HG02678 (cell line): ENCODE data around the gene MAP2K2.

Experiments used
- ATAC-seq: cut with Tn5 transposase; IDR thresholded peaks from one replicate; pipeline ENCODE4 v1.9.1; 2021; ENCODE audit warnings: mild to moderate bottlenecking, moderate library complexity; ENCODE audit not compliant: unreplicated experiment

The MAP2K2 gene

DNA sequence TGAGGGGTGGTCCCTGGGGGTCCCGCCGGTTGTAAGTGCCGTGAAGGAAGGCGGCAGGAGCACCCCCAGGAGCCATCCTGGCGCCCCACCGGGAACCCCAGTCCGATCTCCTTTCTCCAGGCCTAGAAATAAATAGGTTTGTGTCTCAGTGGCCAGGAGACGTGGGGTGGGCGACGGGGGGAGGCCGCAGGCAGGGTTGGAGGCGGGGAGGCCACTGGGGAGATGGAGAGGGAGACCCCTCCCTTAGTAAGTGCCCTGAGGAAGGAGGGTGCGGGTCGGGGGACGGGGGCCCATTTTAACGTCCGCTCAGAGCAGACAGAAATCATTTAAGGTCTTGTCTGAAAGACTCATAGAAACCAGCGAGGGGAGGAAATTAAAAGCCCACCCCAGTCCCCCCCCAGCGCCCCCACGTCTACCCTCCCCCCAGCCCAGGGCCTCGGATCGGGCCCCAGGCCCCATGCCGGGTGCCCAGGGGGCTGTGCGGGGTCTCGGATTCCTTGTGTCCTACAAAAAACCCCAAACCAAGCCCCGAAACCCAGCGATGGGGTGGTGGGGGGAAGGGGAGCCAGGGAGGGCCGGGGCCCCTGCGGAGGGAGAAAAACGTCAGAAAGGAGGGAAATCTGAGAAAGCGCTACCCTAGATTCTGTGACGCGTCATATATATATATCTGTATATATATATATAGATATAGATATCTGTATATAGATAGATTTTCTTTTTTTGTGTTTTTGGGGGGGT, 76.8 kb downstream of the MAP2K2 start:
- ATAC-seq = no peak

DNA sequence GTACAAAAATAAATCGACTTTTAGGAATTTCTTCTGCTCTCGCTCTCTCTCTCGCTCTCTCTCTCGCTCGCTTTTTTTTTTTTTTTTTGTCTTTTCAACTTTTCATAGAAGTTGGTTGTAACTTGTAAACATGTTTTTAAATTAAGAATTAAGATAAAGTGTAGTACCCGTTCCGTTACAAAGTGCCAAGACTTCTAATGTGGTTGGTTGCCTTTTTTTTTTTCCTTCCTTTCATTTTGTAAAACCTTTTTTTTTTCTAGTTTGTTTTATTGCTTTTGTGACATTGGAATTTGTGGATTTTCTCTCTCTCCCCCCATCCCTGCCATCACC, 77.6 kb downstream of the MAP2K2 start:
- ATAC-seq = no peak

DNA sequence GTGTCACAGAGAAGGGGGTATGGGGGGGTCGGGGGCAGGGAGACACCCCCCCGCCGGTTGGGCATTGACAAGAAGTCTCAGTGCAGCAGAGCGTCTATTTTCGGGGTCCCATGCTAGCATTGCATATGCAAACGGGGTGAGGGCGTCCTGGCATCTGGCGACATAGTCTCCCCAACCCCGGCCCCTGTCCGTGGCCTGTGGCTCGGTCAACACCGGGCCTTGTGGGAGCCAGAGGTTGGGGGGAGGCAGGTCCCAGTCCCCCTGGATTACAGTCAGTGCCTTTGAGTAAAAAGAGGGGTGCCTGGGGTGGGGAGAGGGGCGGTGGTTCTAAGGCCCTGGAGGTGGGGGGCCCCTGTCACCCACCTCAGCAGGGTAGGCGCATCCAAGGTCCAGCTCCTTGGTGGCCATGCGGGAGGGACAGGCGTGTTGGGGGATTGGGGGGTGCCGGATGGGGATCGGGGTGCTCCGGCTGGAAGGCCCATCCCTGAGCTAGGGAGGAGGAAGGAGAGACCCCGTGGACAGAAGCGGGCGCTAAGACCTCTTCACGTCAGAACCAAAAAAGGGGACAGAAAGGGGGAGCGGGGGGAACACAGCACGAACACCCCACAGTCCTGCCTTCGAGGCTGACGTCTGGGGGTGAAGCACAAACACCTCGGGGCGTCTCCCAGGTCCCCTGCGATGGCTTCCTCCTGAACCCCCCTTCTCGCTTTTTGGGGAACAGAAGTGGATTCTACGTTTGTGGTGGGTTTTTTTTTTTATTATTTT, 78.1 kb downstream of the MAP2K2 start:
- no peak for ATAC-seq

DNA sequence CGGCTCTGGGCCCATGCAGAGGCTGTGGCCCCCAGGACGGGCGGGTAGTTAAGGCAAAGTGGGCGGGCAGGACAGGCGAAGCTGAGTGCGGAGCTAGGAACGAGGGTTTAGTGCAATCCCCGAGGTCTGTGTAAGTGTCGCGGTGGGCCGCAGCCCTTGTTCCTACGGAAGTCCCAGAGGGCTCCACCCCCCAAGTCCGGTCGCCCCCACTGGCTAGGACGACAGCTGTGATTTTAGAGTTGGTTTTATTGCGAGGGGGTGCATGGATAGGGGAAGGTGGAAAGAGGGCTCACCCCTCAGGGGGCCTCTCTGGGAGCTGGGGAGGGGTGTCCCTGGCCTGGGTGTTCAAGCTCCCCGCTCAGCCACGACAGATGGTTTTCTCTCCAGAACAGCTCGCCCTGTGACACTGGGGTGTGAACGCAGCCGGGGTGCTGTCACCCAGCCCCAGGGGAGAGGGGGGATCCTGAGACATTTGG, 78.9 kb downstream of the MAP2K2 start:
- ATAC-seq = no peak

DNA sequence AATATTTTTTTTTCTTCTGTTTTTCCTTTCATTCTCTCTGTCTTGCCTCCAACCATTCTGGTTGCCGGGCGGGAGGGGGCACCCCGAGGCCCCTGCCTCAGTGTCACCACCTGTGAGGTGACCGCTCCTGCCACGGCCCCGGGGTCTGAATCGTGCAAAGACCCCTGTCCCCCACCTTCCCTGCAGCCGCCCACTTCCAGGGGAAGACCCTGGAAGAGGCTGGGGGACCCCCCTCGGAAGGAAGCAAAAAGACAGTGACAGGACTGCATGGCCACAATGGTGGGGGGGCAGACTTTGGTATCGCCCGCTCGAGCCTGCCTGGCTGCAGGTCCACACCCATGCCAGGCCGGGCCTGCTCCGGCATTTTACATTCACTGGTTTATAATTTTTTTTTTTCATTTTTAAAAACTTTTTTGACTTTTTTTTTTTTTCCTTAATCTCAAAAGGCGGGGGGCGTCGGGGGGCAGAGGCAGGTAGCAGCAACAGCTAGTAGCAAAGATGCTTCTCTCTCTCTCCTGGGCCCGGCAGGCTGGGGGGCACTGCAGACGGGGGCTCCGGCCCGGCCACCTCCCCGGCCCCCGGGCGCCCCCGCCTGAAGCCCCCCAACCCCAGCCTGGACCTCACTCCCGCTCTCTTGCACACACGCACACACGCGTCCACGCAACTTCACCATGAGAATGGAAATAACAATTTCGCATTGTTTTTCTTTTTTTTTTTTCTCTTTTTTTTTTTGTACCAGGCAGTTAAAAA, 79.8 kb downstream of the MAP2K2 start:
- no peak for ATAC-seq

DNA sequence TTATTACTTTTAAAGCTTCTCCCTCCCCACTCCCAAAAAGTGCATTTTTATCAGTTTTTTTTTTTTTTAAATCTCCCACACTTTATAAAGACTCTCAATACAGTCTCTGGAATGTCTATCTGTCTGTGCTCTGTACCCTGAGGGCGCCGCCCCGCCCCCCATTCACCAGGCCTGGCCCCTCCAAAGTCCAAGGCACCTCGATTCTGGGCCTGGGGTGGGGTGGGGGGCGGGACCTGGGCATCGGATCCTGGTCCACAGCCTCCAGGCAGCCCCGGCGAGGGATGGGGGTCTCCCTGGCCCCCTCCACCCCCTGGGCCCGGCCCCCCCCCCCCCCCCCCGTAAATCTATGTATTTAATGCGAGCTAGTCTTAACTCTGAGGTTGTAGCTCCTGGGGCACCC, 80.5 kb downstream of the MAP2K2 start:
- no peak for ATAC-seq

DNA sequence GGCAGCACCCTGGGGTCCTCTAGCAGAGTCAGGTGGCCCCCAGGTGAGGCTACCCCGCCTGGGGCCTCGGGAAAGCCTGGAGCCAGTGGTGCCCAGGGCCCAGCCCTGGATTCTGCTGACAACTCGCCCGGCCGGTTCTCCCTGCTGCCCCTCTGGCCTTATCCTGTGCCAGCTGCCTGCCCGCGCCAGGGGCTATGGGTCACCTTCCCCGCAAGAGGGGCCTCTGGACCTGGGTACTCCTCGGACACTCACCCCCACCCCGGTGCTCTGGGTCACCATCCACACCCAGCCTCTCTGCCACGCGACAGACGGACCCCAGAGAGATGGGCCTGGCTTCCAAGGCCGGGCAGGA, 81.2 kb downstream of the MAP2K2 start:
- no peak for ATAC-seq

DNA sequence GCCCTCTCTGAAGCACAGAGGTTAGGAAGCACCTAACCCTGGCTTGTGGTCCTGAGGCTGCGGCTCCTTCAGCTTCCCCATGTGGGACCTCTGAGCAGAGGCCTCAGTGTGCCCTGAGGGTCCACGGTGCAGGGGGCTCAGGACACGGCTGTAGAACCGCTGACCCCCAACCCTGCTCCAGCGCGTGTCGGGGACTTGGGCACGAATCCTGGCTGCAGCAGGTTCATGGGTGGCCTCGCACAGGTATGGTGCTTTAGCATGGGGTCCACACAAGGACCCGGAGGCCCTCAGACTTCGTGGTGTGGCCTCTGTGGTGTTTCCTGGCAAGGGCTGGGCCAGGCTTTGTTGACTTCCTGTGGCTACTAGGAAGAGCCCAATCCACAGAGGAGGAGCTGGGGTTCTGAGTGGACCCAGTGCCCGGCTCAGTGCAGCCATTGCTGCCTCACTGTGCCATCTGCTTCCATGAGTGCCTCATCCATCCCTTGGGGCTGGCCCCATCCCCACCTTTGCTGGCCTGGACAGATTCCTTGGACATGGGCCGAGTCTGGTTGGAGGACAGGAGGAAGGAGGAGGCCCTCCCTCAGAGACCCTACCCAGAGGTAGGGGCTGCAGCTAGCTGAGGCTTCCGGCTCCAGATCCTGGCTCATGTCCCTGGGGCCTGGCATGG, 81.7 kb downstream of the MAP2K2 start:
- no peak for ATAC-seq
